Activated CD8-positive, alpha-beta memory T cell treated with anti-CD3 and anti-CD28 coated beads, Interleukin-2, amount 50 U/mL, for 48 hours (primary cell): ENCODE measurements around the gene STX17.
"Not testable (repeated sequence)": the region's sequence is repeated elsewhere in the genome, so short reads cannot be mapped to it uniquely, and the experiment has no call there.

Experiments used
- DNase-seq: peaks from one replicate; pipeline ENCODE4 v3.0.0-alpha.2; 2020

The STX17 gene

GRCh38 chr9:99977033-99977792, 70.8 kb downstream of the STX17 start:
- no peak for DNase-seq

- DNase-seq = no peak
Measured at GRCh38 chr9:99978221-99978620, 71.8 kb downstream of the STX17 start.

GRCh38 chr9:99980598-99980997, 74.1 kb downstream of the STX17 start:
- DNase-seq = no peak

- no peak for DNase-seq
Measured at GRCh38 chr9:99986642-99987041, 80.2 kb downstream of the STX17 start.

GRCh38 chr9:99990508-99990907, 84.1 kb downstream of the STX17 start:
- not testable (repeated sequence) for DNase-seq

GRCh38 chr9:99998266-99998665, 91.8 kb downstream of the STX17 start:
- DNase-seq = no peak

- no peak for DNase-seq
Measured at GRCh38 chr9:99998866-99999265, 92.4 kb downstream of the STX17 start.

- DNase-seq = no peak
Measured at GRCh38 chr9:99999797-100000196, 93.3 kb downstream of the STX17 start.

- no peak for DNase-seq
Measured at GRCh38 chr9:100011062-100011681, 104.7 kb downstream of the STX17 start.

GRCh38 chr9:100012279-100012678, 105.8 kb downstream of the STX17 start:
- no peak for DNase-seq

GRCh38 chr9:100013573-100013972, 107.1 kb downstream of the STX17 start:
- DNase-seq = no peak

- DNase-seq = no peak
Measured at GRCh38 chr9:100014846-100015245, 108.4 kb downstream of the STX17 start.

- DNase-seq = no peak
Measured at GRCh38 chr9:100019541-100019940, 113.1 kb downstream of the STX17 start.
